Esophagus muscularis mucosa (tissue), 4 donors: ENCODE results near the gene PAFAH1B2.

Experiments
- CTCF ChIP-seq, 3 experiments: fragments of 200-600 bp in 2 of 3; fragments of 450-650 bp in 1 of 3; sonication (generic) in 2 of 3; IDR thresholded peaks; one replicate each; pipeline ENCODE4 v1.5.1; 2017 to 2019; ENCODE audit warnings: antibody characterized with exemption in 3 of 3, mild to moderate bottlenecking in 2 of 3, moderate library complexity in 1 of 3
- EP300 ChIP-seq: sonication (generic); formaldehyde crosslinking; IDR thresholded peaks from one replicate; pipeline ENCODE4 v1.6.1; 2017; ENCODE audit warnings: antibody characterized with exemption
- POLR2A ChIP-seq: fragments of 450-650 bp; IDR thresholded peaks from one replicate; pipeline ENCODE4 v1.6.1; 2017; ENCODE audit warnings: antibody characterized with exemption, moderate library complexity, mild to moderate bottlenecking, low read depth

GRCh38 chr11:117223741-117224689 is 79.9 kb downstream of the PAFAH1B2 start:
- no peak for TF ChIP-seq CTCF (IDR thresholded peaks at IDR 0.05)
- no peak for TF ChIP-seq POLR2A
- TF ChIP-seq EP300, result no peak
